ENCODE data around the gene TNNT2. TPM values are rescaled to one million over a fixed set of nuclear protein-coding genes. Genes with fewer than 3 reads are reported as not detected.

The TNNT2 gene
- total and polyA plus RNA-seq, 2 of the 13 experiments (the other 11 are each of a cell fraction or from before 2014, with no cell fraction given) = 0.20 to 0.63 TPM

DNA sequence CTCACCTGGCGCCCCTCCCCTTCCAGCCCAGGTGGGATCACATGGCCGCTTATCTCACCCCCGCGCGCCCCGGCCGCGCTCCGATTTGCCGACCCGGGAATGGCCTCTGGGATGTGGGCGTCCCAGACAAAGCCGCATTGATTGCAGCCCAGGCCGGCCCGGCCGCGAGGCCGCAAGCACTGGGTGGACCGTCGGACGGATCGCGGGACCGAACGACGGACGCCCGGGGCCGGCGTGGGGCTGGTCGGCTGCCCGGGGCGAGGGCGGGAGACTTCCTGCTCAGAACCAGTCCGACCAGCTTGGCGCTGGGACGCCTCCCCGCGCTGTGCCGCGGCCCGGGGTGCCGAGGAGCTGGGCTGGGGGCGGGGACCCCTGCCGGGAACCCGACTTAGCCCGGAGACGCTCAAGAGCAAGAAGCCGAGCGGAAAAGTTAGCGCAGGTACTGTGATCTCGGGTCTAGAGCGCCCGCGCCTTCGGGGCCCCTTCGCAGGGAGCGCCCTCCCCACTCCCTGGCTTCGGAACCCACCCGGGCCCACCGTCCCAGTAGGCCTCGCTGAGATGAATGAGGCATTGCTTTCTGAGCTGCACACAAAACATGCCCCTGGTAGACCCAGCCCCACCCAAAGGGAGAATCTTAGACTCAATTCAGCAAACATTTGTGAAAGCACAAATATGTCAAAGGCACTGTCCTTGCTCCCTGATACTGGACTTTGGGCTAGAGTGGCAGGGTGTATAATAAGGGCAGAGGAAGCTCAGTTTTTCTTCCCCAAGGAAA lies 22.1 kb upstream of the TNNT2 start (continued):
- TF ChIP-seq ZFX (CRISPR knock-in tag; IDR thresholded peaks at IDR 0.05; ENCODE audit: low read depth) (peak; percentile 92), KAT8 (CRISPR knock-in tag; IDR thresholded peaks at IDR 0.05) (peak; percentile 4; the same call in 1 of the 2 replicates), NCOA2 (CRISPR knock-in tag; IDR thresholded peaks at IDR 0.05) (peak; percentile 46; the same call in 1 of the 2 replicates), EZH2 (conservative IDR thresholded peaks at IDR 0.05; ENCODE audit: low read depth, low read length) (no peak), SAP130 (CRISPR knock-in tag; IDR thresholded peaks at IDR 0.05; ENCODE audit: low read depth) (peak; percentile 79), ATF7-NPFF (CRISPR knock-in tag; IDR thresholded peaks at IDR 0.05; ENCODE audit: low read depth) (peak; percentile 56; the same call in 1 of the 2 replicates), RFXANK (CRISPR knock-in tag; IDR thresholded peaks at IDR 0.05) (no peak), RFXAP (CRISPR knock-in tag; IDR thresholded peaks at IDR 0.05; ENCODE audit: borderline replicate concordance) (peak; percentile 53; the same call in 1 of the 2 replicates), ZNF777 (CRISPR knock-in tag; IDR thresholded peaks at IDR 0.05) (peak; percentile 98), HNRNPL (IDR thresholded peaks at IDR 0.05; ENCODE audit: low read depth, low read length) (0 out of 2 replicates have a peak, but pooled peaks have one; percentile 35), KDM5B (CRISPR knock-in tag; IDR thresholded peaks at IDR 0.05; ENCODE audit: borderline replicate concordance) (peak; percentile 59; the same call in 1 of the 2 replicates)
- TF ChIP-seq, protein P1, sequence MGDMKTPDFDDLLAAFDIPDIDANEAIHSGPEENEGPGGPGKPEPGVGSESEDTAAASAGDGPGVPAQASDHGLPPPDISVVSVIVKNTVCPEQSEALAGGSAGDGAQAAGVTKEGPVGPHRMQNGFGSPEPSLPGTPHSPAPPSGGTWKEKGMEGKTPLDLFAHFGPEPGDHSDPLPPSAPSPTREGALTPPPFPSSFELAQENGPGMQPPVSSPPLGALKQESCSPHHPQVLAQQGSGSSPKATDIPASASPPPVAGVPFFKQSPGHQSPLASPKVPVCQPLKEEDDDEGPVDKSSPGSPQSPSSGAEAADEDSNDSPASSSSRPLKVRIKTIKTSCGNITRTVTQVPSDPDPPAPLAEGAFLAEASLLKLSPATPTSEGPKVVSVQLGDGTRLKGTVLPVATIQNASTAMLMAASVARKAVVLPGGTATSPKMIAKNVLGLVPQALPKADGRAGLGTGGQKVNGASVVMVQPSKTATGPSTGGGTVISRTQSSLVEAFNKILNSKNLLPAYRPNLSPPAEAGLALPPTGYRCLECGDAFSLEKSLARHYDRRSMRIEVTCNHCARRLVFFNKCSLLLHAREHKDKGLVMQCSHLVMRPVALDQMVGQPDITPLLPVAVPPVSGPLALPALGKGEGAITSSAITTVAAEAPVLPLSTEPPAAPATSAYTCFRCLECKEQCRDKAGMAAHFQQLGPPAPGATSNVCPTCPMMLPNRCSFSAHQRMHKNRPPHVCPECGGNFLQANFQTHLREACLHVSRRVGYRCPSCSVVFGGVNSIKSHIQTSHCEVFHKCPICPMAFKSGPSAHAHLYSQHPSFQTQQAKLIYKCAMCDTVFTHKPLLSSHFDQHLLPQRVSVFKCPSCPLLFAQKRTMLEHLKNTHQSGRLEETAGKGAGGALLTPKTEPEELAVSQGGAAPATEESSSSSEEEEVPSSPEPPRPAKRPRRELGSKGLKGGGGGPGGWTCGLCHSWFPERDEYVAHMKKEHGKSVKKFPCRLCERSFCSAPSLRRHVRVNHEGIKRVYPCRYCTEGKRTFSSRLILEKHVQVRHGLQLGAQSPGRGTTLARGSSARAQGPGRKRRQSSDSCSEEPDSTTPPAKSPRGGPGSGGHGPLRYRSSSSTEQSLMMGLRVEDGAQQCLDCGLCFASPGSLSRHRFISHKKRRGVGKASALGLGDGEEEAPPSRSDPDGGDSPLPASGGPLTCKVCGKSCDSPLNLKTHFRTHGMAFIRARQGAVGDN (CRISPR knock-in tag; IDR thresholded peaks at IDR 0.05) = peak; percentile 94
- TF ChIP-seq, protein P2, sequence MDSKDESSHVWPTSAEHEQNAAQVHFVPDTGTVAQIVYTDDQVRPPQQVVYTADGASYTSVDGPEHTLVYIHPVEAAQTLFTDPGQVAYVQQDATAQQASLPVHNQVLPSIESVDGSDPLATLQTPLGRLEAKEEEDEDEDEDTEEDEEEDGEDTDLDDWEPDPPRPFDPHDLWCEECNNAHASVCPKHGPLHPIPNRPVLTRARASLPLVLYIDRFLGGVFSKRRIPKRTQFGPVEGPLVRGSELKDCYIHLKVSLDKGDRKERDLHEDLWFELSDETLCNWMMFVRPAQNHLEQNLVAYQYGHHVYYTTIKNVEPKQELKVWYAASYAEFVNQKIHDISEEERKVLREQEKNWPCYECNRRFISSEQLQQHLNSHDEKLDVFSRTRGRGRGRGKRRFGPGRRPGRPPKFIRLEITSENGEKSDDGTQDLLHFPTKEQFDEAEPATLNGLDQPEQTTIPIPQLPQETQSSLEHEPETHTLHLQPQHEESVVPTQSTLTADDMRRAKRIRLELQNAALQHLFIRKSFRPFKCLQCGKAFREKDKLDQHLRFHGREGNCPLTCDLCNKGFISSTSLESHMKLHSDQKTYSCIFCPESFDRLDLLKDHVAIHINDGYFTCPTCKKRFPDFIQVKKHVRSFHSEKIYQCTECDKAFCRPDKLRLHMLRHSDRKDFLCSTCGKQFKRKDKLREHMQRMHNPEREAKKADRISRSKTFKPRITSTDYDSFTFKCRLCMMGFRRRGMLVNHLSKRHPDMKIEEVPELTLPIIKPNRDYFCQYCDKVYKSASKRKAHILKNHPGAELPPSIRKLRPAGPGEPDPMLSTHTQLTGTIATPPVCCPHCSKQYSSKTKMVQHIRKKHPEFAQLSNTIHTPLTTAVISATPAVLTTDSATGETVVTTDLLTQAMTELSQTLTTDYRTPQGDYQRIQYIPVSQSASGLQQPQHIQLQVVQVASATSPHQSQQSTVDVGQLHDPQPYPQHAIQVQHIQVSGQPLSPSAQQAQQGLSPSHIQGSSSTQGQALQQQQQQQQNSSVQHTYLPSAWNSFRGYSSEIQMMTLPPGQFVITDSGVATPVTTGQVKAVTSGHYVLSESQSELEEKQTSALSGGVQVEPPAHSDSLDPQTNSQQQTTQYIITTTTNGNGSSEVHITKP (CRISPR knock-in tag; IDR thresholded peaks at IDR 0.05; ENCODE audit: low read depth) = 0 out of 2 replicates have a peak, but pooled peaks have one; percentile 24
- TF ChIP-seq, protein P3, sequence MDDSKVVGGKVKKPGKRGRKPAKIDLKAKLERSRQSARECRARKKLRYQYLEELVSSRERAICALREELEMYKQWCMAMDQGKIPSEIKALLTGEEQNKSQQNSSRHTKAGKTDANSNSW (CRISPR knock-in tag; IDR thresholded peaks at IDR 0.05; ENCODE audit: borderline replicate concordance) = peak; percentile 85; the same call in 1 of the 2 replicates
- TF ChIP-seq, protein P4, sequence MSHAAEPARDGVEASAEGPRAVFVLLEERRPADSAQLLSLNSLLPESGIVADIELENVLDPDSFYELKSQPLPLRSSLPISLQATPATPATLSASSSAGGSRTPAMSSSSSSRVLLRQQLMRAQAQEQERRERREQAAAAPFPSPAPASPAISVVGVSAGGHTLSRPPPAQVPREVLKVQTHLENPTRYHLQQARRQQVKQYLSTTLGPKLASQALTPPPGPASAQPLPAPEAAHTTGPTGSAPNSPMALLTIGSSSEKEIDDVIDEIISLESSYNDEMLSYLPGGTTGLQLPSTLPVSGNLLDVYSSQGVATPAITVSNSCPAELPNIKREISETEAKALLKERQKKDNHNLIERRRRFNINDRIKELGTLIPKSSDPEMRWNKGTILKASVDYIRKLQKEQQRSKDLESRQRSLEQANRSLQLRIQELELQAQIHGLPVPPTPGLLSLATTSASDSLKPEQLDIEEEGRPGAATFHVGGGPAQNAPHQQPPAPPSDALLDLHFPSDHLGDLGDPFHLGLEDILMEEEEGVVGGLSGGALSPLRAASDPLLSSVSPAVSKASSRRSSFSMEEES (CRISPR knock-in tag; IDR thresholded peaks at IDR 0.05) = peak; percentile 68; the same call in 1 of the 2 replicates
- TF ChIP-seq, protein P5, sequence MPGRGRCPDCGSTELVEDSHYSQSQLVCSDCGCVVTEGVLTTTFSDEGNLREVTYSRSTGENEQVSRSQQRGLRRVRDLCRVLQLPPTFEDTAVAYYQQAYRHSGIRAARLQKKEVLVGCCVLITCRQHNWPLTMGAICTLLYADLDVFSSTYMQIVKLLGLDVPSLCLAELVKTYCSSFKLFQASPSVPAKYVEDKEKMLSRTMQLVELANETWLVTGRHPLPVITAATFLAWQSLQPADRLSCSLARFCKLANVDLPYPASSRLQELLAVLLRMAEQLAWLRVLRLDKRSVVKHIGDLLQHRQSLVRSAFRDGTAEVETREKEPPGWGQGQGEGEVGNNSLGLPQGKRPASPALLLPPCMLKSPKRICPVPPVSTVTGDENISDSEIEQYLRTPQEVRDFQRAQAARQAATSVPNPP (CRISPR knock-in tag; IDR thresholded peaks at IDR 0.05) = 0 out of 2 replicates have a peak, but pooled peaks have one; percentile 46
